HG02571 (cell line): ENCODE measurements around the gene GMNN.

ENCODE experiments used
- ATAC-seq: cut with Tn5 transposase; IDR thresholded peaks from one replicate; pipeline ENCODE4 v1.9.1; 2021; ENCODE audit warnings: mild to moderate bottlenecking, moderate library complexity; ENCODE audit not compliant: unreplicated experiment

GMNN gene

GRCh38 chr6:24799541-24799915 lies 24.8 kb downstream of the GMNN start:
- no peak for ATAC-seq

DNA sequence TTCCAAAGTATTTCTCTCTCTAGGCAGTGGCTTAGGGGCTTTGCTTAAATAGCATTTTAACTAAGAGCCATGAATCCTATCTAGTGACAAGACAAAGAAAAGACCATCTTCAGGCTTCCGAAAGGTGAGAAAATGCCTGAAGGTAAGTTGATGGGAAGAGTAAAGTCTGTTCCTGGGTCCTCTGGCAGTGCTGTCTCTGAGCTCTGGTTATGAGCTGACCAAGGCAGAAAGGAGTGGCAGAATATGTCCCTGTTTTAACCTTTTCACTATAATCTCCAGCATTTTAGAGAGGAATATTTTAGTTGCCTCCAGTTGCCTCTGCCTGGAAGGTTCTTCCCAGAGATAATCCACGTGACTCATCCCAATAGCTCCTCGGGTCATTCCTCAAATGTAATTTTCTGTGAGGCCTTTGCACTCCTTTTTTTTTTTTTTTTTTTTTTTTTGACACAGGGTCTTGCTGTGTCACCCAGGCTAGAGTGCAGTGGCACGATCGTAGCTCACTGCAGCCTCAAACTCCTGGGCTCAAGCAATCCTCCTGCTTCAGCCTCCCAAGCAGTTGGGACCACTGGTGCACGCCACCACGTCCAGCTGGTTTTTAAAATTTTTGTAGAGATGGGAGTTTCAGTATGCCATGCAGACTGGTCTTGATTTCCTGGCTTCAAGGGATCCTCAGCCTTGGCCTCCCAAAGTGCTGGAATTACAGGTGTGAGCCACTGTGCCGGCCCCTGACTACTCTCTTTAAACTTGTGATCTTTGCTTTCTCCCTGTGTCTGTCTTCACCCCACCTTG lies 27.7 kb downstream of the GMNN start:
- no peak for ATAC-seq

DNA sequence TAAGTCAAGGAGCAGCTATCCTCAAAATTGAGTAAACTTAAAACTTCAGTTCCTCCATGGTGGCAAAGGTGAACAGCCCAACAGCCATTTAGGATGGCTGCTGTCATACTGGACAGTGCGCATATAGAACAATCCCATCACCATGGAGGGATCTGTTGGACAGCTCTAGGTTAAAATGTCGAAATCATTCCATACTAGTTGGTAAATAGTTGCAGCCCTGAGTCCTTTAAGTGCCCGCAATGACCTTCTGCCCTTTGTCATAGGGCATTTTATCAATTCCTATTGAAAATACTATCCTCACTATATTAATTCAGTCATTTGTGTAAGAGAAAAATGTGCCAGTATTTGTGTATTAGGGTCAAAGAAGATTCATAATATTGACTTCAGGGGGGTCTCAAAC lies 32.8 kb downstream of the GMNN start:
- no peak for ATAC-seq

- ATAC-seq, result no peak
Measured at GRCh38 chr6:24809728-24810127, 35.0 kb downstream of the GMNN start.

- no peak for ATAC-seq
Measured at GRCh38 chr6:24818346-24818745, 43.6 kb downstream of the GMNN start.

DNA sequence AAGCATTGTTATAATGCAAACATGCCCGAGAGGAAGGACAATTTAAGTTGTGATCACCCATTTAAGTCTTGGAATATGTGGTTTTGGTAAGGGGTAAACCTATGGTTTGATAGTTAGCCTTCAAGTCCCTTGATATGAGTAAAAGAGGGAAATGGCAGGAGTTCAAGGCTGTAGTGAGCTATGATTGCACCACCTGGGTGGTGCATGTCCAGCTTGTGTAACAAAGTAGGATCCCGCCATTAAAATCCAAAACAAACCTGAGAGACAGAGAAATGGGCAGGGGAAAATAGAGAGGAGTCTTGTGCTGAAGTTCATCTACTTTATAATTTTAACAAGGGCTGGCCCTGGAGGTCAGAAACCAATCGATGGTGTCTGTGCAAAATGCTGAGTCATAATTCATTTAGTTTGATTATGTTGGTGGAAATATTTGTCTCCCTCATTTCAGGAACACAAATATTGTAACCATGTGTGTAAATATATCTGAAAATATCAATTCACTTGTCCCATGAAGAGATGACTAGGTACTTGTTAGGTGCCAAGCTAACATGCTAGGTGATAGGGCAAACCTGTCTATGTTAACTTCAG lies 47.2 kb downstream of the GMNN start:
- no peak for ATAC-seq

DNA sequence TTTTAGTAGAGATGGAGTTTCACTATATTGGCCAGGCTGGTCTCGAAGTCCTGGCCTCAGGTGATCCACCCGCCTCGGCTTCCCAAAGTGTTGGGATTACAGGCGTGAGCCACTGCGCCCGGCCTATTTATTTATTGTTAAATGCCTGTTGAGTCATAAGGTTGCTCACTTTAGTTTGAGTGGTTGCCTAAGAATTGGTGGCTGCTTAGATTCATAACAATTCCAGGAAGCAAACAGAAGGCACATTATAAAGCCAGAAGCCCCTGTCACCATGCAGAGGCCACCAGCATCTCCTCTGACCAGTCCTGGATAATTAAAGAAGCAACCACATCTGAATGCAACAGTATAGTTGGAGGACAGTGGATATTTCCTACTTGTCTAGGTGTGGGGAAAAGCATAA lies 48.0 kb downstream of the GMNN start:
- no peak for ATAC-seq

DNA sequence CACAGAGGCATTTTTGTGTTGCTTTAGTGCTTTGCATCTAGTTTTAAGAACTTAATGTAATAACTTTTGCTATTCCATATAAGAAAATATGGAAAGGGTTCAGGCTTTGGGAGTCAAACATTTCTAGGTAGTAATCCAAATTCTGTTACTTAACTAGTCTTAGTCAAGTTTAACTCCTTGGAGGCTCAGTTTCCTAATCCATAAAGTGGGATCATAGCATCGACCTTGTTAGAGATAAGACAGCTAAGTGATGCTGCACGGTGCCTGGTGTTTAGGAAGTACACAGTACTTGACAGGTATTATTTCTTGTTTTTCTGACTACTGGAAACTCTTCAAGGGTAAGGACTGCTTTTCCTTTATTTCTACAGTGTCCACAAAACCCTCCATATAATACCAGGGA lies 48.4 kb downstream of the GMNN start:
- ATAC-seq, result no peak

DNA sequence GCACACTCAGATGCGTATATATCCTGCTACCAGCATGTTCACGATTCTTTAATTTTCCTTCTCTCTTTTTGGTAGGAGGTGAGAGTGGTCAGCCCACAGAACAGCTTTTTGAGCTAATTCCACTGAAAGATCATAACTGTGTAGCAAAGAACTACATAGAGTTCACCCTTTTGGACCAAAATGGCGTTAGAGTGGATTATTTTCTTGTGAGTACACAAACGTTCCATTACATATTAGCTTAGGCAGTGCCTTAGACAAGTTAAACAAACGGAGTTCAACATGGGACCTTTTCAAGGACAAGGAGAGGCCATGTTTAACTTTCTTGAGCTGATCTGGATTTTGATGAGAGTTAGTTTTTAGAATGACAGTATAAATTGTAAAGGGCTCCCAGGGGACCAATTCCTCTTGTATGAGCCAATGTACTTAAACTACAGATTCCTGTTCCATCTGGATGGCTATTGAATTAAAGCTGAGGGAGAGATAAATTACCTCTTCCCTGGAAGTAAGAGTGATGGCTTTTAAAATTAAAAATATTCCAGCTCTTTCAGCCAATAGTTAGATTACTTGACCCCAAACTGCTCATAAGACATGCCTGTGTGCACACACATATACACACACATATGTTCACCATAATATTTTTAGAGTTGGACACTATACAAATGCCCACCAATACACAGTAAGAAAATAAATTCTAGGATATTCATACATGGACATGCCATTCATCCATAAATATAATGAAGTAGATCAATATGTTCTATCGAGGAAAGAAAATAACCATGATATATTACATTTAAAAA lies 49.6 kb downstream of the GMNN start:
- ATAC-seq, result no peak

DNA sequence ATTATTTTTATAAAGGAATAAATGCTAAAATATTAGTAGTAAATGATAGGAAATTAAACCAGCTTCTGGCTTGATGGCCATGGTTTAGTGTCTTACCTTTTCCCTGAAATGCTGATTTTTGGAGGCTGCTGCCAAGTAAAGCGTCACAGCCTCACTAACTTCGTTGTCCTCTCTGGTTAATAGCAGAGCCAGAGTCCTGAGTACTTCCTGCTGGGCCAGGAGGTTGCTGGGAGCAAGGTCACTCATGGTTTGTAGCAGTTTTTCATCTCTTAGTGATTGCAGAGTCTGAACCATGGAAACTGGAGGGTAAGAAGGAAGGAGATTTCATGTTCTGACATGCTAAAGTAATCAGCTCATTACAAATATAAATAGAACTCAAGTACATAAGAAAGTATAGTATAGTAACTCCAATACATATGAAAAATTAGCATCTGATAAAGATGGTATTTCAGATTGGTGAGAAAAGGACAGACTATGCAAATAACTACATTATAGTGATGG lies 50.4 kb downstream of the GMNN start:
- no peak for ATAC-seq

- no peak for ATAC-seq
Measured at GRCh38 chr6:24827162-24827561, 52.4 kb downstream of the GMNN start.

DNA sequence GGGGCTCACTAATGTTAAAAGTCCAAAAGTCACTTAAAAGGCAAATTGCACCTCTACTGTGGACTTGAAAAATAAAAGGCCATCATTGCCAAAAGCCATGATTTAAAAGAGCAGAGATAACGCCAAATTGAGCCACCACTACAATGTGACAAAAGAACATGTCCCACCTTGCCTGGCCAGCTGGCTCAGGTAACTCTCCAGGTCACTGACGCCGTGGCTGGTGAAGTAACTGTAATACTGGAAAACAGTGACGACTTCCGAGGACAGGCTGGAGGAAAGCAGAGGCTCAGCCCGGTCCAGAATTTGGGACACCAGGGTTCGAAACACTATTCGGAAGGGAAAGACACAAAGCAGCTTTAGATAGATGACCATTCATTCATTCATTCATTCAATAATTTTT lies 53.2 kb downstream of the GMNN start:
- ATAC-seq, result no peak

GRCh38 chr6:24829657-24830056 lies 54.9 kb downstream of the GMNN start:
- no peak for ATAC-seq

- ATAC-seq, result no peak
Measured at GRCh38 chr6:24831771-24832716, 57.3 kb downstream of the GMNN start.

- ATAC-seq, result no peak
Measured at GRCh38 chr6:24832794-24833193, 58.1 kb downstream of the GMNN start.

DNA sequence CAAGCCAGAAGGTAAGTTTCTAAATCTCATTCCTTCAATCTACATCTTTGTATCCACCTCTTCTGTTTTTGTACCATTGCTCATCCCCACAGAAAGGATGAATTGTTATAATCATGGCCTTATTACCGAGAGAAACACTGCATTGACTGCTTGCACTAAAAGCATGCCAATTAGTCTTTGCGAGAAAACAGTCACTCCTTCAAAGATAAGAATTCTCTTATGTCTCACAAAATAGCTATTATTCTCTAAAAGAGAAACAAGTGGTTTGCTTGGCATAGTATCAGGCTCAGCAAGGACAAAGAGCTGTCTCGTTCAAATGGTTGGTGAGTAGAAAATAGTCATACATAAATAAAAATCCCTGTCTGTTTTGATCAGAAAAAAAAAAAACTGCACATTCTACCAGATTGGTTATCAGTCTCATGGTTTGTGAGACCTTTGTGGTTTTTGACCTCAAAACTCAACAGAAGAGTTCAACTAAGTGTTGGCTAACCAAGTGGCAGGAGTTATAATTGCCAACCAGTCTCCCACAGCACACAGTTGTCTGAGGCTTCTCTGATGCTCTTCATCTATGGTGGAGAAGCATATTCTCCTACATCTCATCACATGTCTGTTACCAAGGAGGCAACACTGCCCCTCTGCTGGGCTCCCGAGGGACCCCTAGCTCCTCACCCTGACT lies 59.1 kb downstream of the GMNN start:
- no peak for ATAC-seq
